ENCODE data around the gene CAND1. TPM values are rescaled to one million over a fixed set of nuclear protein-coding genes. Genes with fewer than 3 reads are reported as not detected.

The CAND1 gene
- total and polyA plus RNA-seq, 9 of the 15 experiments (the other 6 are each of a cell fraction or from before 2014, with no cell fraction given): 24.0 to 167 (median 77.5) TPM

- H3K4me2 ChIP-seq (ENCODE audit: insufficient read depth, low read length): no peak overlapping the region
- ATAC-seq: no peak; the same call in 2 of the 3 replicates
- in situ Hi-C loops (cut with MboI): no loop called here
- H3K9me1 ChIP-seq (ENCODE audit: control insufficient read depth, insufficient read depth, low read length): no peaks in the 10 kb centered on the region
- TF ChIP-seq ZNF780A (CRISPR knock-in tag; IDR thresholded peaks at IDR 0.05): no peak
- no peak for TF ChIP-seq ZKSCAN3 (CRISPR knock-in tag; IDR thresholded peaks at IDR 0.05)
- no peak for TF ChIP-seq ZNF212 (CRISPR knock-in tag; IDR thresholded peaks at IDR 0.05)
- TF ChIP-seq SETDB1 (IDR thresholded peaks at IDR 0.05; ENCODE audit: low read length): no peak
- TF ChIP-seq MCM7 (IDR thresholded peaks at IDR 0.05): no peak
- no peak for TF ChIP-seq ZNF316 (IDR thresholded peaks at IDR 0.05)
- TF ChIP-seq MITF (IDR thresholded peaks at IDR 0.05): no peak
- TF ChIP-seq ZNF197 (CRISPR knock-in tag; IDR thresholded peaks at IDR 0.05; ENCODE audit: low read depth): no peak
- TF ChIP-seq, protein P1, sequence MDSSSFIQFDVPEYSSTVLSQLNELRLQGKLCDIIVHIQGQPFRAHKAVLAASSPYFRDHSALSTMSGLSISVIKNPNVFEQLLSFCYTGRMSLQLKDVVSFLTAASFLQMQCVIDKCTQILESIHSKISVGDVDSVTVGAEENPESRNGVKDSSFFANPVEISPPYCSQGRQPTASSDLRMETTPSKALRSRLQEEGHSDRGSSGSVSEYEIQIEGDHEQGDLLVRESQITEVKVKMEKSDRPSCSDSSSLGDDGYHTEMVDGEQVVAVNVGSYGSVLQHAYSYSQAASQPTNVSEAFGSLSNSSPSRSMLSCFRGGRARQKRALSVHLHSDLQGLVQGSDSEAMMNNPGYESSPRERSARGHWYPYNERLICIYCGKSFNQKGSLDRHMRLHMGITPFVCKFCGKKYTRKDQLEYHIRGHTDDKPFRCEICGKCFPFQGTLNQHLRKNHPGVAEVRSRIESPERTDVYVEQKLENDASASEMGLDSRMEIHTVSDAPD (CRISPR knock-in tag; IDR thresholded peaks at IDR 0.05): no peak
- TF ChIP-seq, protein P2, sequence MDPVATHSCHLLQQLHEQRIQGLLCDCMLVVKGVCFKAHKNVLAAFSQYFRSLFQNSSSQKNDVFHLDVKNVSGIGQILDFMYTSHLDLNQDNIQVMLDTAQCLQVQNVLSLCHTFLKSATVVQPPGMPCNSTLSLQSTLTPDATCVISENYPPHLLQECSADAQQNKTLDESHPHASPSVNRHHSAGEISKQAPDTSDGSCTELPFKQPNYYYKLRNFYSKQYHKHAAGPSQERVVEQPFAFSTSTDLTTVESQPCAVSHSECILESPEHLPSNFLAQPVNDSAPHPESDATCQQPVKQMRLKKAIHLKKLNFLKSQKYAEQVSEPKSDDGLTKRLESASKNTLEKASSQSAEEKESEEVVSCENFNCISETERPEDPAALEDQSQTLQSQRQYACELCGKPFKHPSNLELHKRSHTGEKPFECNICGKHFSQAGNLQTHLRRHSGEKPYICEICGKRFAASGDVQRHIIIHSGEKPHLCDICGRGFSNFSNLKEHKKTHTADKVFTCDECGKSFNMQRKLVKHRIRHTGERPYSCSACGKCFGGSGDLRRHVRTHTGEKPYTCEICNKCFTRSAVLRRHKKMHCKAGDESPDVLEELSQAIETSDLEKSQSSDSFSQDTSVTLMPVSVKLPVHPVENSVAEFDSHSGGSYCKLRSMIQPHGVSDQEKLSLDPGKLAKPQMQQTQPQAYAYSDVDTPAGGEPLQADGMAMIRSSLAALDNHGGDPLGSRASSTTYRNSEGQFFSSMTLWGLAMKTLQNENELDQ (CRISPR knock-in tag; IDR thresholded peaks at IDR 0.05; ENCODE audit: borderline replicate concordance): no peak
- TF ChIP-seq HDAC1 (IDR thresholded peaks at IDR 0.05): no peak
- TF ChIP-seq ZNF12 (CRISPR knock-in tag; IDR thresholded peaks at IDR 0.05): no peak
- TF ChIP-seq RAD51 (IDR thresholded peaks at IDR 0.05; ENCODE audit: borderline replicate concordance, low read depth): no peak
- TF ChIP-seq WHSC1 (IDR thresholded peaks at IDR 0.05; ENCODE audit: low read length): no peak
- no peak for TF ChIP-seq ETV1 (tag; conservative IDR thresholded peaks at IDR 0.05; ENCODE audit: low read depth)
- no TSS peak for BruUV-seq (replicated peaks)
- H3K27ac ChIP-seq (ENCODE audit: extremely low read depth, low read depth, low read length): no peak overlapping the region
- no peaks in the 10 kb centered on the region for H3K27me3 ChIP-seq (ENCODE audit: control insufficient read depth in 2 of 2, insufficient read depth in 2 of 2, low read length in 2 of 2)
- no peak overlapping the region for H3K9ac ChIP-seq (ENCODE audit: insufficient read depth in 1 of 2, low read depth in 2 of 2, low read length in 2 of 2)
- H4K20me1 ChIP-seq (replicated peaks; ENCODE audit: control insufficient read depth, insufficient read depth, low read length): peaks cover 4% of the 10 kb centered on the region; the same call in 1 of the 2 replicates
- CTCF ChIA-PET (ENCODE audit: low intra/inter-chr PET ratio): no interaction called here
- H2AFZ ChIP-seq (ENCODE audit: low read depth, low read length): no peak overlapping the region
- intact Hi-C loops (cut with micrococcal nuclease): no loop called here
- DNase-seq (ENCODE audit: extremely low read depth in 1 of 4, low spot score in 3 of 4): no peak
- no peak overlapping the region for H3K4me3 ChIP-seq
- FAIRE-seq: peak; percentile 68
- peaks cover 50% of the 10 kb centered on the region for H3K36me3 ChIP-seq (ENCODE audit: control insufficient read depth, insufficient read depth, low read length)
- H3K4me1 ChIP-seq (replicated peaks in 1 of 2; ENCODE audit: control insufficient read depth in 2 of 2, insufficient read depth in 2 of 2, low read length in 2 of 2): no peaks in the 10 kb centered on the region; a peak in 1 of 5 replicates
- WGBS (ENCODE audit: insufficient coverage, low coverage, missing lambda C conversion rate): 89% methylated on average over 2 of the region's 2 CpGs
- peaks cover 80% of the 10 kb centered on the region for H3K79me2 ChIP-seq (ENCODE audit: control insufficient read depth, insufficient read depth, low read length)
- no peaks in the 10 kb centered on the region for H3K9me3 ChIP-seq (replicated peaks; ENCODE audit: control insufficient read depth, insufficient read depth, low read depth, low read length)
- POLR2A ChIA-PET: interaction anchor here (0.7 kb wide), 1 partner anchor 35 kb away, joined by 3 read pairs; no protein-coding TSS in a partner anchor
Observed at GRCh38 chr12:67288561-67288960, 19.4 kb downstream of the CAND1 start.

Measured in K562 (cell line).